ENCODE data around the gene BBS10.
"Not testable (repeated sequence)": the region's sequence is repeated elsewhere in the genome, so short reads cannot be mapped to it uniquely, and the experiment has no call there.

The BBS10 gene

GRCh38 chr12:76329159-76329558 is 19.1 kb downstream of the BBS10 start:
- DNase-seq = no peak

GRCh38 chr12:76319595-76320319 is 28.5 kb downstream of the BBS10 start:
- not testable (repeated sequence) for DNase-seq

- no peak for DNase-seq
These were observed 29.2 kb downstream of the BBS10 start for GRCh38 chr12:76318773-76319594.

GRCh38 chr12:76317976-76318375 is 30.2 kb downstream of the BBS10 start:
- DNase-seq = no peak

GRCh38 chr12:76316468-76316867 is 31.7 kb downstream of the BBS10 start:
- no peak for DNase-seq

GRCh38 chr12:76313299-76313698 is 34.9 kb downstream of the BBS10 start:
- no peak for DNase-seq

- DNase-seq = no peak
These were observed 35.9 kb downstream of the BBS10 start for GRCh38 chr12:76312315-76312714.

- no peak for DNase-seq
These were observed 36.4 kb downstream of the BBS10 start for GRCh38 chr12:76311796-76312195.

- DNase-seq = no peak
These were observed 38.1 kb downstream of the BBS10 start for GRCh38 chr12:76310110-76310509.

GRCh38 chr12:76308866-76309265 is 39.3 kb downstream of the BBS10 start:
- no peak for DNase-seq

GRCh38 chr12:76307083-76307482 is 41.1 kb downstream of the BBS10 start:
- no peak for DNase-seq

GRCh38 chr12:76303989-76304460 is 44.2 kb downstream of the BBS10 start:
- DNase-seq = peak; percentile 23

GRCh38 chr12:76303365-76303764 is 44.9 kb downstream of the BBS10 start:
- no peak for DNase-seq

- DNase-seq = no peak
These were observed 47.9 kb downstream of the BBS10 start for GRCh38 chr12:76300297-76300665.

GRCh38 chr12:76299536-76300296 is 48.5 kb downstream of the BBS10 start:
- DNase-seq = no peak
